HepG2 (cell line): ENCODE results near the gene LCE4A. TPM values are rescaled to one million over a fixed set of nuclear protein-coding genes. Genes with fewer than 3 reads are reported as not detected.

Experiments used
- ATAC-seq: fragments of 200-7000 bp; cut with Tn5 transposase; 3 replicates; pipeline ENCODE4 v1.9.1; 2020; ENCODE audit warnings: mild to moderate bottlenecking, moderate library complexity
- BruUV-seq: library from RNA; stranded (reverse); fragments of 400-500 nt; replicated peaks from 2 replicates; lab custom pipeline; 2021; lab: Mats Ljungman, UMichigan
- CTCF ChIA-PET: fragments of 300-600 bp; formaldehyde crosslinking; extraction: SDS; loops from one replicate; lab custom pipeline; 2021; ENCODE audit warnings: low total read pairs, inconsistent platforms, low intra/inter-chr PET ratio; lab: Yijun Ruan, JAX
- POLR2A ChIA-PET: fragments of 350-600 bp; sonication (Branson Sonifier 250); formaldehyde crosslinking; loops from one replicate; lab custom pipeline; 2020; ENCODE audit warnings: antibody characterized with exemption, inconsistent platforms; lab: Yijun Ruan, JAX
- DNase-seq: peaks from one replicate; pipeline ENCODE4 v3.0.0-alpha.2; 2015; ENCODE audit warnings: low spot score
- FAIRE-seq: peaks from 3 replicates; lab custom pipeline; 2011; peaks lifted over from hg19 to GRCh38; lab: Jason Lieb, UNC
- H2AFZ ChIP-seq: one replicate; pipeline ENCODE4 v1.6.1; 2011; ENCODE audit warnings: low read length, inconsistent platforms
- H3K27ac ChIP-seq: fragments of 300-600 bp; 3 replicates; pipeline ENCODE4 v1.8.0; 2011; ENCODE audit warnings: mixed run types, mild to moderate bottlenecking, mixed read lengths, low read length, inconsistent platforms; ENCODE audit not compliant: insufficient read depth; ENCODE audit errors: extremely low read length
- H3K27me3 ChIP-seq, 2 experiments: fragments of 200-600 bp in 1 of 2; 2 replicates in 1 of 2; 3 replicates in 1 of 2; pipeline versions ENCODE4 v1.6.0 to v1.8.0; 2011; ENCODE audit warnings: low read length in 2 of 2, mild to moderate bottlenecking in 2 of 2, moderate library complexity in 2 of 2, inconsistent platforms in 1 of 2; ENCODE audit not compliant: insufficient read depth in 2 of 2, control insufficient read depth in 1 of 2
- H3K36me3 ChIP-seq, 2 experiments: fragments of 200-600 bp in 1 of 2; replicated peaks in 1 of 2; 2 replicates in 1 of 2; 3 replicates in 1 of 2; pipeline versions ENCODE4 v1.5.1 to v1.8.0; 2011; ENCODE audit warnings: low read length in 2 of 2, inconsistent platforms in 1 of 2; ENCODE audit not compliant: insufficient read depth in 2 of 2, control insufficient read depth in 1 of 2
- H3K4me1 ChIP-seq: 2 replicates; pipeline ENCODE4 v1.5.1; 2012; ENCODE audit warnings: low read length, inconsistent platforms; ENCODE audit not compliant: insufficient read depth
- H3K4me2 ChIP-seq: 2 replicates; pipeline ENCODE4 v1.6.0; 2011; ENCODE audit warnings: low read depth, low read length, inconsistent platforms
- H3K4me3 ChIP-seq, 3 experiments: fragments of 200-600 bp in 1 of 3; sonication (generic), shearing (Covaris generic) in 1 of 3; replicated peaks in 1 of 3; 2 replicates each; pipeline ENCODE4 v1.5.1; 2011 to 2016; ENCODE audit warnings: low read length in 3 of 3, inconsistent platforms in 2 of 3, low read depth in 2 of 3, mild to moderate bottlenecking in 2 of 3, control low read depth in 1 of 3, mixed read lengths in 1 of 3; ENCODE audit not compliant: insufficient read depth in 1 of 3
- H3K79me2 ChIP-seq: one replicate; pipeline ENCODE4 v1.6.1; 2011; ENCODE audit warnings: low read length, inconsistent platforms; ENCODE audit not compliant: insufficient read depth
- H3K9ac ChIP-seq: 2 replicates; pipeline ENCODE4 v1.6.0; 2011; ENCODE audit warnings: mild to moderate bottlenecking, low read depth, low read length, inconsistent platforms; ENCODE audit not compliant: insufficient read depth
- H3K9me3 ChIP-seq: 2 replicates; pipeline ENCODE4 v1.5.1; 2012; ENCODE audit warnings: mild to moderate bottlenecking, low read length
- H4K20me1 ChIP-seq: 2 replicates; pipeline ENCODE4 v1.6.0; 2011; ENCODE audit warnings: inconsistent platforms, mild to moderate bottlenecking, low read length, moderate library complexity; ENCODE audit not compliant: insufficient read depth
- CSRNP1 ChIP-seq: sonication (generic); formaldehyde crosslinking; IDR thresholded peaks from 2 replicates; pipeline ENCODE4 v1.8.1; 2023; ENCODE audit warnings: mild to moderate bottlenecking, missing genetic modification reagents
- KLF9 ChIP-seq: IDR thresholded peaks from 2 replicates; pipeline ENCODE4 v1.6.1; 2016; ENCODE audit warnings: low read depth
- NCOA5 ChIP-seq: sonication (generic); formaldehyde crosslinking; IDR thresholded peaks from 2 replicates; pipeline ENCODE4 v1.4.0; 2020; ENCODE audit warnings: missing genetic modification reagents
- PRPF4 ChIP-seq: fragments of 200-400 bp; formaldehyde crosslinking; IDR thresholded peaks from 2 replicates; pipeline ENCODE4 v1.6.1; 2016; ENCODE audit warnings: low read length, low read depth; ENCODE audit not compliant: poor library complexity, severe bottlenecking
- RXRA ChIP-seq: sonication (generic); formaldehyde crosslinking; IDR thresholded peaks from 2 replicates; pipeline ENCODE4 v1.5.1; 2020; ENCODE audit warnings: missing genetic modification reagents
- THAP9 ChIP-seq: sonication (generic); formaldehyde crosslinking; IDR thresholded peaks from 2 replicates; pipeline ENCODE4; 2020; ENCODE audit warnings: missing genetic modification reagents, mild to moderate bottlenecking, borderline replicate concordance
- YY1 ChIP-seq: IDR thresholded peaks from 2 replicates; pipeline ENCODE4 v1.6.1; 2011; ENCODE audit warnings: low read length, low read depth, moderate library complexity, mild to moderate bottlenecking; ENCODE audit not compliant: insufficient read depth, insufficient replicate concordance
- ZNF503 ChIP-seq: sonication (generic); formaldehyde crosslinking; IDR thresholded peaks from 2 replicates; pipeline ENCODE4 v1.4.0; 2020; ENCODE audit warnings: missing genetic modification reagents
- ZNF510 ChIP-seq: sonication (generic); formaldehyde crosslinking; IDR thresholded peaks from 2 replicates; pipeline ENCODE4 v1.4.0; 2020; ENCODE audit warnings: low read depth, mild to moderate bottlenecking, missing genetic modification reagents
- ZNF619 ChIP-seq: sonication (generic); formaldehyde crosslinking; IDR thresholded peaks from 2 replicates; pipeline ENCODE4 v1.4.0; 2020; ENCODE audit warnings: mild to moderate bottlenecking, missing genetic modification reagents
- ZNF740 ChIP-seq: sonication (generic); formaldehyde crosslinking; IDR thresholded peaks from 2 replicates; pipeline ENCODE4 v1.4.0; 2020; ENCODE audit warnings: missing genetic modification reagents
- ZXDC ChIP-seq: sonication (generic); formaldehyde crosslinking; IDR thresholded peaks from 2 replicates; pipeline ENCODE4 v1.5.0; 2020; ENCODE audit warnings: mild to moderate bottlenecking, missing genetic modification reagents
- WGBS: methylation state at CpG from one replicate; pipeline ENCODE4 v1.1.6; 2017; ENCODE audit warnings: low lambda C conversion rate; 5-methylcytosine and 5-hydroxymethylcytosine counted together
- in situ Hi-C: cut with HindIII; loops from 2 replicates; pipeline ENCODE4 v1.10.0; 2017; ENCODE audit warnings: low pct_unique_long_range_greater_than_20kb; ENCODE audit not compliant: extremely low pct_ligation_motif_present
- intact Hi-C: fragments of 100-400 bp; cut with micrococcal nuclease; formaldehyde crosslinking; loops from one replicate; pipeline ENCODE4 v1.10.0; 2022; ENCODE audit not compliant: unreplicated experiment
- polyA plus RNA-seq, 8 experiments: library from polyadenylated mRNA; depleted of rRNA in 3 of 8; stranded (reverse) in 7 of 8; unstranded in 1 of 8; fragments of >200 nt; fragmentation: Illumina TruSeq in 4 of 8; extraction: Trizol in 4 of 8; gene quantifications; 2 replicates each; pipeline versions ENCODE4 v1.2.1 to v1.2.3, GENCODE V29; 2011 to 2016; ENCODE audit warnings: low read depth in 4 of 8, missing spikeins in 1 of 8, mixed read lengths in 1 of 8; ENCODE audit not compliant: insufficient read depth in 1 of 8
- total RNA-seq, 5 experiments: library from RNA; depleted of rRNA; stranded (reverse); fragments of >200 nt; fragmentation: Illumina TruSeq; extraction: Trizol; gene quantifications; 2 replicates each; pipeline ENCODE4 v1.2.3, GENCODE V29; 2016; ENCODE audit warnings: low read depth in 1 of 5

LCE4A gene
- total and polyA plus RNA-seq, 2 of the 13 experiments (the other 11 are each of a cell fraction or from before 2014, with no cell fraction given): not detected

- Histone ChIP-seq H3K9ac (no peak within 1 kb of the TSS), H3K4me1 (no peaks in the 10 kb centered on the region), H3K9me3 (no peaks in the 10 kb centered on the region), H3K36me3 (no peaks in the 10 kb centered on the region), H3K4me2 (no peak within 1 kb of the TSS), H3K27me3 (no peaks in the 10 kb centered on the region), H3K4me3 (no peak within 1 kb of the TSS), H3K79me2 (no peaks in the 10 kb centered on the region), H2AFZ (no peak within 1 kb of the TSS), H3K27ac (no peak within 1 kb of the TSS), H4K20me1 (no peaks in the 10 kb centered on the region)
- ChIA-PET CTCF (no interaction called here), POLR2A (no interaction called here)
- in situ Hi-C loops (no loop called here), intact Hi-C loops (no loop called here)
- no peak for DNase-seq
- 2% methylated on average over 3 of the region's 6 CpGs for WGBS
- no peak for FAIRE-seq
- TF ChIP-seq ZNF740 (CRISPR knock-in tag) (no peak), ZXDC (CRISPR knock-in tag) (no peak), RXRA (CRISPR knock-in tag) (no peak), YY1 (no peak), PRPF4 (no peak), ZNF510 (CRISPR knock-in tag) (no peak), THAP9 (CRISPR knock-in tag) (no peak), CSRNP1 (CRISPR knock-in tag) (no peak), NCOA5 (CRISPR knock-in tag) (no peak), ZNF619 (CRISPR knock-in tag) (no peak), KLF9 (no peak), ZNF503 (CRISPR knock-in tag) (no peak)
- no TSS peak for BruUV-seq
- ATAC-seq: no peak
Measured at GRCh38 chr1:152757747-152758146, 49.8 kb downstream of the LCE4A start, which contains the start of gene KPRP. Gene KPRP, plus strand, starts transcription at chr1:152758025. Its CDS starts 1,564 bp downstream, at chr1:152759589.
